Tibial nerve (tissue), 4 donors: ENCODE measurements around the gene CLIP3. TPM values are rescaled to one million over a fixed set of nuclear protein-coding genes. Genes with fewer than 3 reads are reported as not detected.
A peak's percentile ranks its signal among the peaks of the same experiment; 100 is the strongest.

Experiments
- DNase-seq, 2 donors: peaks; one replicate each; pipeline ENCODE4 v3.0.0-alpha.2; 2019; ENCODE audit warnings: low spot score in 2 of 2
- H3K27ac ChIP-seq, 4 donors: fragments of 200-600 bp; sonication (generic) in 3 of 4; one replicate each; pipeline ENCODE4 v1.5.1; 2017 to 2019; ENCODE audit warnings: mild to moderate bottlenecking in 1 of 4
- H3K27me3 ChIP-seq, 2 donors: fragments of 200-600 bp; sonication (generic) in 1 of 2; one replicate each; pipeline versions ENCODE4 v1.5.1 to v1.6.0; 2017 to 2019
- H3K36me3 ChIP-seq, 3 donors: fragments of 200-600 bp; sonication (generic); one replicate each; pipeline ENCODE4 v1.5.1; 2018 to 2019
- H3K4me1 ChIP-seq, 4 donors: fragments of 200-600 bp; sonication (generic) in 3 of 4; one replicate each; pipeline ENCODE4 v1.5.1; 2017 to 2019
- H3K4me3 ChIP-seq, 4 donors: fragments of 200-600 bp; sonication (generic) in 3 of 4; one replicate each; pipeline ENCODE4 v1.5.1; 2017 to 2019; ENCODE audit warnings: mild to moderate bottlenecking in 1 of 4, moderate library complexity in 1 of 4
- H3K9me3 ChIP-seq, 4 donors: fragments of 200-600 bp; sonication (generic) in 3 of 4; one replicate each; pipeline ENCODE4 v1.5.1; 2017 to 2019
- CTCF ChIP-seq, 5 experiments: fragments of 200-600 bp in 3 of 5; fragments of 450-650 bp in 2 of 5; sonication (generic) in 3 of 5; IDR thresholded peaks; one replicate each; pipeline ENCODE4 v1.5.1; 2016 to 2019; ENCODE audit warnings: antibody characterized with exemption in 5 of 5, mild to moderate bottlenecking in 3 of 5, moderate library complexity in 2 of 5
- EP300 ChIP-seq, 2 donors: sonication (generic); formaldehyde crosslinking; IDR thresholded peaks; one replicate each; pipeline ENCODE4 v1.6.1; 2017; ENCODE audit warnings: antibody characterized with exemption in 2 of 2, mild to moderate bottlenecking in 1 of 2
- POLR2A ChIP-seq, 2 donors: fragments of 450-650 bp; IDR thresholded peaks; one replicate each; pipeline ENCODE4 v1.6.1; 2017; ENCODE audit warnings: antibody characterized with exemption in 2 of 2, mild to moderate bottlenecking in 2 of 2, moderate library complexity in 2 of 2
- WGBS, 2 donors: methylation state at CpG; one replicate each; pipeline ENCODE4 v1.1.5; 2018; 5-methylcytosine and 5-hydroxymethylcytosine counted together
- total RNA-seq, 4 donors: library from RNA; depleted of rRNA; stranded (reverse); fragments of >200 nt; gene quantifications; one replicate each; pipeline ENCODE4 v1.1.0, GENCODE V29; 2016

The CLIP3 gene
- 10 to 100 TPM; 20.1 to 44.7 (median 24.6) TPM for total RNA-seq

- TF ChIP-seq EP300 (IDR thresholded peaks at IDR 0.05) (peak in 1 of 2 donors; percentile 61), POLR2A (IDR thresholded peaks at IDR 0.05) (peak in 1 of 2 donors; percentile 48), CTCF (IDR thresholded peaks at IDR 0.05) (peak in 2 of 5 experiments; percentile 23 to 51)
Observed at GRCh38 chr19:36032251-36033104, at the start of gene CLIP3. TSS of gene CLIP3 (minus strand) at chr19:36032873. CDS start at chr19:36032357, 516 bp downstream.

GRCh38 chr19:36081894-36082293, 49.2 kb upstream of the CLIP3 start:
- DNase-seq: no peak
- Histone ChIP-seq H3K4me1 (peaks cover 0 to 11% (median 0%) of the 10 kb centered on the region in 4 donors), H3K9me3 (no peaks in the 10 kb centered on the region), H3K36me3 (no peaks in the 10 kb centered on the region), H3K27me3 (no peaks in the 10 kb centered on the region), H3K27ac (no peak overlapping the region), H3K4me3 (no peak overlapping the region)
- WGBS, 2 donors: 81 to 82% methylated on average over 7 of the region's 7 CpGs
- TF ChIP-seq CTCF (IDR thresholded peaks at IDR 0.05) (no peak), POLR2A (IDR thresholded peaks at IDR 0.05) (no peak), EP300 (IDR thresholded peaks at IDR 0.05) (no peak)

More at GRCh38 chr19:36032251-36033104, at the start of gene CLIP3:
- Histone ChIP-seq H3K27me3 (no peaks in the 10 kb centered on the region), H3K36me3 (peaks cover 0 to 44% (median 0%) of the 10 kb centered on the region in 3 donors), H3K27ac (peak within 1 kb of the TSS; percentile 82 to 92 (median 86)), H3K4me1 (peaks cover 0 to 23% (median 1%) of the 10 kb centered on the region in 4 donors), H3K4me3 (peak within 1 kb of the TSS; percentile 41 to 80 (median 66)), H3K9me3 (no peaks in the 10 kb centered on the region)
- peak in 1 of 2 donors; percentile 34 for DNase-seq
- WGBS, 2 donors: 1% methylated on average over 29 to 47 of the region's 51 CpGs

- 56 to 64% methylated on average over 3 of the region's 3 CpGs for WGBS, 2 donors
- Histone ChIP-seq H3K4me1 (peaks cover 0 to 11% (median 0%) of the 10 kb centered on the region in 4 donors), H3K36me3 (no peaks in the 10 kb centered on the region), H3K4me3 (no peak overlapping the region), H3K9me3 (no peaks in the 10 kb centered on the region), H3K27me3 (no peaks in the 10 kb centered on the region), H3K27ac (no peak overlapping the region)
- TF ChIP-seq EP300 (IDR thresholded peaks at IDR 0.05) (no peak), POLR2A (IDR thresholded peaks at IDR 0.05) (no peak), CTCF (IDR thresholded peaks at IDR 0.05) (no peak)
- peak in 1 of 2 donors; percentile 16 for DNase-seq
Observed at GRCh38 chr19:36081385-36081784, 48.7 kb upstream of the CLIP3 start.

GRCh38 chr19:36079389-36079945, 46.8 kb upstream of the CLIP3 start:
- Histone ChIP-seq H3K36me3 (no peaks in the 10 kb centered on the region), H3K27ac (no peak overlapping the region), H3K4me1 (peaks cover 0 to 11% (median 0%) of the 10 kb centered on the region in 4 donors), H3K9me3 (no peaks in the 10 kb centered on the region), H3K4me3 (no peak overlapping the region), H3K27me3 (no peaks in the 10 kb centered on the region)
- TF ChIP-seq EP300 (IDR thresholded peaks at IDR 0.05) (no peak), CTCF (IDR thresholded peaks at IDR 0.05) (no peak), POLR2A (IDR thresholded peaks at IDR 0.05) (no peak)
- DNase-seq: no peak
- WGBS, 2 donors: 86 to 98% methylated on average over 3 of the region's 3 CpGs
